GM12872 (cell line): ENCODE data around the gene CCDC54.

Source experiments
- CTCF ChIP-seq: IDR thresholded peaks from 3 replicates; pipeline ENCODE4 v1.5.1; 2011; ENCODE audit warnings: low read depth, mild to moderate bottlenecking, low read length, moderate library complexity; ENCODE audit not compliant: insufficient read depth

CCDC54 gene

DNA sequence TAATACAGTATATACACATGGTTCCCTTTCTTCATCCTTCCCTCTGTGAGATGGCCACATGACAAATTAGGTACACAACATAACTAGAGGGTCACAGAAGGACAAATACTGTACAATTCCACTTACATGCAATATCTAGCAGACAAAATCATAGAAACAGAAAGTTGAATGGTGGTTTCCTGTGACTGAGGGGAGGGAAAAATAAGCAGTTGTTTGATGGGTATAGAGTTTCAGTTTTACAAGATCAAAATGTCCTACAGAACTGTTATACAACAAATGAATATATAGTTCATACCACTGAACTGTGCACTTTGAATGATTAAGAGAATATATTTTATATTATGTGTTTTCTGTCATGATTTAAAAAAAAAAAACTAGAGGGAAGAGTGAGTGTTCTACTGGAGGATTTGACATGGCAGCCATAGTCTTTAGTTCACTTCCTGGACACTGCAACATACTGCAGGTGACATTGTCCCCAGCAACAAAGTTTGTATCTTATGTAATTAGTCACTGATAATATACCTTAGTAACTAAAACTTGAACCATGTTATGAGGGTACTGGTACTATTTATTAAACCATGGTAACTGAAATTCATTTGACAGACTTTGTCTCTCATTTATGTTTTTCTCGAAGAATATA is 37.2 kb downstream of the CCDC54 start:
- TF ChIP-seq CTCF = no peak

GRCh38 chr3:107416138-107416537 is 38.9 kb downstream of the CCDC54 start:
- no peak for TF ChIP-seq CTCF

GRCh38 chr3:107416886-107417285 is 39.6 kb downstream of the CCDC54 start:
- no peak for TF ChIP-seq CTCF

DNA sequence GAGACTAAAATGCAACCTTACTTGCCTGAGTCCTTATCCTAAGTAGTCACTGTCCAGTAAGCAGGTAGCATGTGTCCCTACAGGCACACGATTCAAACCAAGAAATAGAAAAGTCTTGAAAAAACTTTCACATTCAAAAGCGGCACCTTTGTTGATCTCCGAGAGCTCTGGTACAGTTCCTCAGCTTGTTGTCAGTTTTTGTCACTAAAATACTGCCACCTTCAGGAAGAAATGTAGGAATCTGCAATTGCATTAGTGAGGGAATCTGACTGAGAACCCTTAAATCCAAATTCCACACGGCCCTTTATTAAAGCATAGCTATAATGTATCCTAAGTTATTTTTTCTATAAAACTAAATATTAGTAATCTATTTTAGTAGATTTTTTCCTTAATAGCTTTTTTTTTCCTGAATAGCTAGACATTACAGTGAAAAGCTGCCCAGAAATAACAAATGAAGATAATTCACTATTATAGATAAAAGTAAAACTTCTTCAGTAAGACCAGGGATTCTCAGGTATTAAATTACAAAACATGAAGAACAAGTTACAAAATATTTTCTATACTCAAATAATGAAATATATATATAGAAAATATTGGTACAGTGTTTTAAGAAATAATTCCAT is 44.0 kb downstream of the CCDC54 start:
- TF ChIP-seq CTCF = peak; percentile 59

- no peak for TF ChIP-seq CTCF
Measured at GRCh38 chr3:107421881-107422280, 44.6 kb downstream of the CCDC54 start.

GRCh38 chr3:107425033-107425432 is 47.8 kb downstream of the CCDC54 start:
- TF ChIP-seq CTCF = no peak

GRCh38 chr3:107426223-107426622 is 49.0 kb downstream of the CCDC54 start:
- no peak for TF ChIP-seq CTCF
